Prostate gland (tissue), 2 donors: ENCODE data around the gene HS6ST2. TPM values are rescaled to one million over a fixed set of nuclear protein-coding genes. Genes with fewer than 3 reads are reported as not detected.

Source experiments
- DNase-seq: peaks from one replicate; pipeline ENCODE4 v3.0.0-alpha.2; 2019; ENCODE audit warnings: low spot score
- H3K27ac ChIP-seq, 2 donors: fragments of 200-600 bp; sonication (generic); 2 replicates each; pipeline ENCODE4 v1.5.1; 2017 to 2019
- H3K27me3 ChIP-seq: fragments of 200-600 bp; sonication (generic); replicated peaks from 2 replicates; pipeline ENCODE4 v1.5.1; 2019; ENCODE audit not compliant: insufficient read depth
- H3K36me3 ChIP-seq, 2 donors: fragments of 200-600 bp; sonication (generic); 1 replicate in 1 of 2; 2 replicates in 1 of 2; pipeline versions ENCODE4 v1.5.1 to v1.8.1; 2017 to 2019
- H3K4me1 ChIP-seq: fragments of 200-600 bp; sonication (generic); replicated peaks from 2 replicates; pipeline ENCODE4 v1.5.1; 2019
- H3K4me3 ChIP-seq, 2 donors: fragments of 200-600 bp; sonication (generic); 2 replicates each; pipeline ENCODE4 v1.5.1; 2017 to 2019
- H3K9me3 ChIP-seq: fragments of 200-600 bp; sonication (generic); 2 replicates; pipeline ENCODE4 v1.5.1; 2017
- POLR2A ChIP-seq: fragments of 450-650 bp; IDR thresholded peaks from one replicate; pipeline ENCODE4 v1.6.1; 2016; ENCODE audit warnings: antibody characterized with exemption, mild to moderate bottlenecking
- POLR2AphosphoS5 ChIP-seq: sonication (generic); formaldehyde crosslinking; IDR thresholded peaks from one replicate; pipeline ENCODE4 v1.6.1; 2017; ENCODE audit warnings: antibody characterized with exemption
- WGBS: methylation state at CpG from one replicate; pipeline ENCODE4 v1.1.5; 2018; 5-methylcytosine and 5-hydroxymethylcytosine counted together
- intact Hi-C: fragments of 100-400 bp; cut with DNase I; formaldehyde crosslinking; loops from one replicate; pipeline ENCODE4 v1.14.2; 2022
- total RNA-seq, 2 donors: library from RNA; depleted of rRNA; stranded (reverse); fragments of >200 nt; gene quantifications; one replicate each; pipeline ENCODE4 v1.1.0, GENCODE V29; 2016
- TF ChIP-seq, protein P1 (sequence below), 4 experiments: fragments of 200-600 bp in 2 of 4; fragments of 450-650 bp in 2 of 4; sonication (generic) in 2 of 4; IDR thresholded peaks; 1 replicate in 3 of 4; 2 replicates in 1 of 4; pipeline ENCODE4 v1.5.1; 2016 to 2019; ENCODE audit warnings: antibody characterized with exemption in 4 of 4, mild to moderate bottlenecking in 2 of 4, moderate library complexity in 2 of 4

Gene HS6ST2
- total RNA-seq, 2 donors from 2014 or later = 1.1 to 6.1 TPM

DNA sequence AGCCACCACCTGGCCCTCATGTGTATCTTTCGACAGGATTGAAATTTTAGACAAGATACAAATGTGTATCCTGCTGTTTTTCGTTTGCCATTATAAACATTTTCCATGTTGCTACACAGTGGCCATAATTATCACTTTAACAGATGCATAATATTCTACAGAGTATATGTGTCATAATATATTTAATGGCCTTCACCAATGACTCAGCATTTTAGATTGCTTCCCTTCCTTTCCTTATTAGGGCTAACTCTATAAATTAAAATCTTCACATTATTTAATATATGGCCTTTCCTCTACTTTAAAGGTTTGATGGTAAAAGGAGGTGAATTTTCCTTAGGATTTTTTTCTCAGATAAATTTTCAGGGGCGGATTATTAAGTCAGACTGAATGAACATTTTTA lies 97.4 kb downstream of the HS6ST2 start:
- no peak overlapping the region for H3K4me3 ChIP-seq
- H3K9me3 ChIP-seq = no peaks in the 10 kb centered on the region
- H3K27ac ChIP-seq = no peak overlapping the region
- WGBS = 92% methylated on average over 3 of the region's 3 CpGs
- no peaks in the 10 kb centered on the region for H3K36me3 ChIP-seq
- no peaks in the 10 kb centered on the region for H3K27me3 ChIP-seq
- TF ChIP-seq, protein P1, sequence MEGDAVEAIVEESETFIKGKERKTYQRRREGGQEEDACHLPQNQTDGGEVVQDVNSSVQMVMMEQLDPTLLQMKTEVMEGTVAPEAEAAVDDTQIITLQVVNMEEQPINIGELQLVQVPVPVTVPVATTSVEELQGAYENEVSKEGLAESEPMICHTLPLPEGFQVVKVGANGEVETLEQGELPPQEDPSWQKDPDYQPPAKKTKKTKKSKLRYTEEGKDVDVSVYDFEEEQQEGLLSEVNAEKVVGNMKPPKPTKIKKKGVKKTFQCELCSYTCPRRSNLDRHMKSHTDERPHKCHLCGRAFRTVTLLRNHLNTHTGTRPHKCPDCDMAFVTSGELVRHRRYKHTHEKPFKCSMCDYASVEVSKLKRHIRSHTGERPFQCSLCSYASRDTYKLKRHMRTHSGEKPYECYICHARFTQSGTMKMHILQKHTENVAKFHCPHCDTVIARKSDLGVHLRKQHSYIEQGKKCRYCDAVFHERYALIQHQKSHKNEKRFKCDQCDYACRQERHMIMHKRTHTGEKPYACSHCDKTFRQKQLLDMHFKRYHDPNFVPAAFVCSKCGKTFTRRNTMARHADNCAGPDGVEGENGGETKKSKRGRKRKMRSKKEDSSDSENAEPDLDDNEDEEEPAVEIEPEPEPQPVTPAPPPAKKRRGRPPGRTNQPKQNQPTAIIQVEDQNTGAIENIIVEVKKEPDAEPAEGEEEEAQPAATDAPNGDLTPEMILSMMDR (IDR thresholded peaks at IDR 0.05) = no peak
- no peak for TF ChIP-seq POLR2A
- TF ChIP-seq POLR2AphosphoS5 = no peak
- H3K4me1 ChIP-seq = no peaks in the 10 kb centered on the region
- no peak for DNase-seq
- intact Hi-C loops = no loop called here

- no peaks in the 10 kb centered on the region for H3K36me3 ChIP-seq
- H3K4me1 ChIP-seq = no peaks in the 10 kb centered on the region
- intact Hi-C loops = no loop called here
- no peaks in the 10 kb centered on the region for H3K27me3 ChIP-seq
- TF ChIP-seq, protein P1 (IDR thresholded peaks at IDR 0.05) = no peak
- TF ChIP-seq POLR2A (no peak), POLR2AphosphoS5 (no peak)
- H3K27ac ChIP-seq = no peak overlapping the region
- no peak for DNase-seq
- no peaks in the 10 kb centered on the region for H3K9me3 ChIP-seq
- no peak overlapping the region for H3K4me3 ChIP-seq
These were observed 98.2 kb downstream of the HS6ST2 start for GRCh38 chrX:132860200-132860599.

- no peaks in the 10 kb centered on the region for H3K9me3 ChIP-seq
- TF ChIP-seq, protein P1 (IDR thresholded peaks at IDR 0.05) = no peak
- TF ChIP-seq POLR2AphosphoS5 = no peak
- TF ChIP-seq POLR2A = no peak
- H3K4me3 ChIP-seq = no peak overlapping the region
- no peaks in the 10 kb centered on the region for H3K27me3 ChIP-seq
- no peaks in the 10 kb centered on the region for H3K4me1 ChIP-seq
- no peak for DNase-seq
- intact Hi-C loops = no loop called here
- H3K36me3 ChIP-seq = no peaks in the 10 kb centered on the region
- H3K27ac ChIP-seq = no peak overlapping the region
These were observed 100.4 kb downstream of the HS6ST2 start for GRCh38 chrX:132858018-132858417.

- 77% methylated on average over 6 of the region's 6 CpGs for WGBS
- TF ChIP-seq, protein P1 (IDR thresholded peaks at IDR 0.05) = no peak
- TF ChIP-seq POLR2A = no peak
- TF ChIP-seq POLR2AphosphoS5 = no peak
- Histone ChIP-seq H3K36me3 (no peaks in the 10 kb centered on the region), H3K4me3 (no peak overlapping the region), H3K27ac (no peak overlapping the region), H3K9me3 (no peaks in the 10 kb centered on the region), H3K4me1 (no peaks in the 10 kb centered on the region), H3K27me3 (no peaks in the 10 kb centered on the region)
- no peak for DNase-seq
- intact Hi-C loops = no loop called here
These were observed 102.6 kb downstream of the HS6ST2 start for GRCh38 chrX:132855780-132856341.

DNA sequence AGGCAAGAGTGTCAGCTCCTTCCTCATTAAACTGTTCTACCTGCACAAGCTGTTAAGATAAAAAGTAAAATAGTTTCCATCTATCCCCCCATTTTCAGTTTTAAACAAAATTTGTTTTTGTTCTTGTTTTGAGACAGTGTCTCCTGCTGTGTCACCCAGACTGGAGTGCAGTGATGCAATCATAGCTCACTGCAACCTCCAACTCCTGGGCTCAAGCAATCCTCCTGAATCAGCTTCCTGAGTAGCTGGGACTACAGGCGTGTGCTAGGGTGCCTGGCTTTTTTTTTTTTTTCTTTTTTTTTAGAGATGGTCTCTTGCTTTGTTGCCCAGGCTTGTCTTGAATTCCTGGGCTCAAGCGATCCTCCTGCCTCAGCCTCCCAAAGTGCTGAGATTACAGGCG lies 105.4 kb downstream of the HS6ST2 start:
- TF ChIP-seq, protein P1 (IDR thresholded peaks at IDR 0.05) = no peak
- TF ChIP-seq POLR2A (no peak), POLR2AphosphoS5 (no peak)
- Histone ChIP-seq H3K27ac (no peak overlapping the region), H3K36me3 (no peaks in the 10 kb centered on the region), H3K27me3 (no peaks in the 10 kb centered on the region), H3K4me3 (no peak overlapping the region), H3K4me1 (no peaks in the 10 kb centered on the region), H3K9me3 (no peaks in the 10 kb centered on the region)
- WGBS = 96% methylated on average over 3 of the region's 3 CpGs
- intact Hi-C loops = no loop called here
- no peak for DNase-seq
